ENCODE data around the gene RREB1.

RREB1 gene

DNA sequence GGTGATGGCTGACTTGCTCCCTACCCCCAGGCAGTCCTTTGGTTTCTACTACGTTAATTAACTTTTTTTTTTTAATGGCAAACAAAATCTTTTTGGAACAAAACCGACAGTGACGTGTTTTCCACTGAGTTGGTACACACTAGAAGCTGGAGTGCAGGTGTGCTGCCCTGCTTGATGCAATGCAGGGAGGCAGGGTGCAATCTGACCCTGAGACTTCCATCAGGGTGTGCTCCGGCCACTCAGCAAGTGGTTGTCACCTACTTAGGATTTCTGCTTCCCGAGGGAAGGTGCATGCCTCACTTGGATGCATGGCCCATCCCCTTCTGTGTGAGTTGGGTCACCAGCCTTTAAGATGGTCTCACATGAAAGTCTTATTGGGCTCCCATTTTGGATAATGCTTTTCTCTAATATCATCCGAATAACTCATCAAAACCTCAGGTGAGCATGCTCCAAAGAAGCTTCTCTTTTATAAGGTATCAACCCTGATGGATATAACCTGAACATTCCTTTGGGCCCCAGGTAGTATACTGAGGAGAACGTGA lies 14.0 kb downstream of the RREB1 start:
- TF ChIP-seq, protein P1, sequence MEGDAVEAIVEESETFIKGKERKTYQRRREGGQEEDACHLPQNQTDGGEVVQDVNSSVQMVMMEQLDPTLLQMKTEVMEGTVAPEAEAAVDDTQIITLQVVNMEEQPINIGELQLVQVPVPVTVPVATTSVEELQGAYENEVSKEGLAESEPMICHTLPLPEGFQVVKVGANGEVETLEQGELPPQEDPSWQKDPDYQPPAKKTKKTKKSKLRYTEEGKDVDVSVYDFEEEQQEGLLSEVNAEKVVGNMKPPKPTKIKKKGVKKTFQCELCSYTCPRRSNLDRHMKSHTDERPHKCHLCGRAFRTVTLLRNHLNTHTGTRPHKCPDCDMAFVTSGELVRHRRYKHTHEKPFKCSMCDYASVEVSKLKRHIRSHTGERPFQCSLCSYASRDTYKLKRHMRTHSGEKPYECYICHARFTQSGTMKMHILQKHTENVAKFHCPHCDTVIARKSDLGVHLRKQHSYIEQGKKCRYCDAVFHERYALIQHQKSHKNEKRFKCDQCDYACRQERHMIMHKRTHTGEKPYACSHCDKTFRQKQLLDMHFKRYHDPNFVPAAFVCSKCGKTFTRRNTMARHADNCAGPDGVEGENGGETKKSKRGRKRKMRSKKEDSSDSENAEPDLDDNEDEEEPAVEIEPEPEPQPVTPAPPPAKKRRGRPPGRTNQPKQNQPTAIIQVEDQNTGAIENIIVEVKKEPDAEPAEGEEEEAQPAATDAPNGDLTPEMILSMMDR (IDR thresholded peaks at IDR 0.05): no peak

DNA sequence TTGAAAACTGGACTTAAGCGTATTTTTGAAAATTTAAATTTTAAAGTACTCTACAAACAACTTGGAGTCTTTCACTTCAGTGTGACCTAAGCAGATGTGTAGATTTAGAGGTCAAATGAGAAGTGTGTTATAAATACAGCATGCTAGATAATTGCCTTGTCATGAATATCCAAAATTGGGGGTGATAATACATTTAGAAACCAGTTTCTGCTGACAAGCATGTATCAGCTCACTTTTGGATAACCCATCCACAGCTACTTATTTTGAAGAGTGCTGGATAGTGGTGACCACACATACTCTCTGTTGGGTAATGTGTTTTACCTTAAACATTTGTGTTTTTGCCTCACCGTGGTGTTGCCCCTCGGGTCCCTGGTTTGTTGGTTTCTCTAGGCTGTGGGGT lies 14.9 kb downstream of the RREB1 start:
- TF ChIP-seq, protein P1 (IDR thresholded peaks at IDR 0.05): no peak

DNA sequence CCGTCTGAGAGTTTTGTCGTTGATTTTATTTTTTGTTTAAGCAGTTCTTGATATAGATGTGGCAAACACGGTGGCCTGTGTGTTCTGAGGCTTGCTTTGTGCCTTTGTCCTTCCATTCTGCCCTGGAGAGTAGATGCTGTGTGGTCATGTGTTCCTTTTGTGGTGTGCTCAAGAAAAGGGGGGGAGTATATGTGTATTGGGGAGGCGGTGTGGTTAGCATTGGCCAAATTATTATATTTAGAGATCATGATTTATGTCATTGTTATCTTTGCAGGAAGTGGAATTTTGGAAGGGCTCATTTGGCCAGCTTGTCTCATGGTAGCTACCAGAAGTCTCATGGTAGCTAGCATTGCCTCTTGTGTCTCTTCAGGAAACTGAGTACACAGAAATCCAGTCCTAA lies 16.4 kb downstream of the RREB1 start:
- TF ChIP-seq, protein P1 (IDR thresholded peaks at IDR 0.05): no peak

GRCh38 chr6:7124636-7125035 lies 16.9 kb downstream of the RREB1 start:
- TF ChIP-seq, protein P1 (IDR thresholded peaks at IDR 0.05): no peak

- TF ChIP-seq, protein P1 (IDR thresholded peaks at IDR 0.05): no peak
Observed at GRCh38 chr6:7125290-7125689, 17.5 kb downstream of the RREB1 start.

DNA sequence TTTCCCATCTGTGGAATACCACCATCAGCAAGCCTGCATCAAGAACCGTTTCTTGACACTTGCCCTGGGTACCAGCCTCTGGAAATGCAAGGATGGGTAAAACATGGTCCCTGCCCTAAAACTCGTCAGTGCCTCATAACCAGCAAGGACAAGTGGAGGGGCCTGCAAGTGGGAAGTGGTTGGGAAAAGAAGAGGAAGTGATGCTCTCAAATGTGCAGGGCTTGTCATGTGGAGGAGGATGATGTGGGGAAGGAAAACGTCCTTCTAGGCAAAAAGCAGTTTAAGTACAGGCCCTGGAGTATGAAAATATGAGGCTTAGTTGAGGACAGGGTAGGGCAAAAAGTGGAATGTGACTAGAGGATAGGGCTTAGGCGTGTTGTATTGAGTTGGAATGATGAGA lies 19.0 kb downstream of the RREB1 start:
- TF ChIP-seq, protein P1 (IDR thresholded peaks at IDR 0.05): no peak

- TF ChIP-seq, protein P1 (IDR thresholded peaks at IDR 0.05): no peak
Observed at GRCh38 chr6:7127680-7128079, 19.9 kb downstream of the RREB1 start.

DNA sequence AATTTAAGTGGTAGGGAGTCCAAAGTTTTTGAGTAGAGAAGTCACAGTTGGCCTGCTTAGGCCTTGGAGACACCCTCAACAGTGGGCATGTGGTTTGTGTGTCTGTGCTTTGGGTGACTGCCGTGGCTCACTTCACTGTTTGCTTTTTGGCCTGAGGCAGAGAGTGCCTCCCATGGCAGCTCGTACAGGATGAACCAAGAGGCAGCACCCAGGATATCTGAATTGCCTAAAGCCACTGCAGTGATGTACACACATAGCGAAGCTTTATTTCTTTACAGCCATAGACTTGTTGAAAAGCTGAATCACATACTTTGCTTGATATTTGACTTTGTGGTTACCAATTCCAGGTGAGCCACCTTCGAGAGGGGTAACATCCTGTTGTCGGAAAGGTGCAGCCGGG lies 21.6 kb downstream of the RREB1 start:
- TF ChIP-seq, protein P1 (IDR thresholded peaks at IDR 0.05): no peak

All from LNCAP (cell line).